ENCODE measurements around the gene ZNF451. TPM values are rescaled to one million over a fixed set of nuclear protein-coding genes. Genes with fewer than 3 reads are reported as not detected.

The ZNF451 gene
- total RNA-seq, 1 experiment from 2014 or later = 62.3 TPM

- ChIA-PET POLR2A (no interaction called here), CTCF (no interaction called here)
- Mint-ChIP-seq H3K27ac (ENCODE audit: unreplicated experiment) (no peak overlapping the region), H3K9me3 (ENCODE audit: unreplicated experiment) (no peaks in the 10 kb centered on the region), H3K4me3 (ENCODE audit: unreplicated experiment) (no peak overlapping the region), H3K4me1 (ENCODE audit: low read depth, unreplicated experiment) (no peaks in the 10 kb centered on the region), H3K27me3 (ENCODE audit: insufficient read depth, unreplicated experiment) (no peaks in the 10 kb centered on the region), H3K36me3 (ENCODE audit: insufficient read depth, unreplicated experiment) (peaks cover 15% of the 10 kb centered on the region)
- no peak for TF ChIP-seq CTCF (IDR thresholded peaks at IDR 0.05; ENCODE audit: insufficient read depth in 1 of 2, low read depth in 1 of 2, low read length in 1 of 2, severe bottlenecking in 1 of 2, unreplicated experiment in 1 of 2)
- Histone ChIP-seq H3K9me3 (no peaks in the 10 kb centered on the region), H3K4me1 (no peaks in the 10 kb centered on the region), H3K4me3 (ENCODE audit: low read depth, low read length) (no peak overlapping the region), H3K36me3 (ENCODE audit: control insufficient read depth, insufficient read depth, low read length) (peaks cover 1% of the 10 kb centered on the region; the same call in 1 of the 2 replicates), H3K27me3 (replicated peaks; ENCODE audit: control insufficient read depth, insufficient read depth, low read length) (no peaks in the 10 kb centered on the region)
- no peak for DNase-seq
- intact Hi-C loops (cut with micrococcal nuclease; ENCODE audit: unreplicated experiment) = no loop called here
- BruUV-seq (replicated peaks) = no TSS peak
Observed at GRCh38 chr6:57158658-57159057, 68.7 kb downstream of the ZNF451 start.

- no peaks in the 10 kb centered on the region for H3K9me3 ChIP-seq
- intact Hi-C loops (cut with micrococcal nuclease; ENCODE audit: unreplicated experiment) = no loop called here
- no peak overlapping the region for H3K4me3 Mint-ChIP-seq (ENCODE audit: unreplicated experiment)
- peaks cover 1% of the 10 kb centered on the region; the same call in 1 of the 2 replicates for H3K36me3 ChIP-seq (ENCODE audit: control insufficient read depth, insufficient read depth, low read length)
- TF ChIP-seq CTCF (IDR thresholded peaks at IDR 0.05; ENCODE audit: insufficient read depth in 1 of 2, low read depth in 1 of 2, low read length in 1 of 2, severe bottlenecking in 1 of 2, unreplicated experiment in 1 of 2) = no peak
- POLR2A ChIA-PET = no interaction called here
- no peaks in the 10 kb centered on the region for H3K9me3 Mint-ChIP-seq (ENCODE audit: unreplicated experiment)
- H3K27me3 Mint-ChIP-seq (ENCODE audit: insufficient read depth, unreplicated experiment) = no peaks in the 10 kb centered on the region
- no peaks in the 10 kb centered on the region for H3K4me1 ChIP-seq
- CTCF ChIA-PET = no interaction called here
- no peaks in the 10 kb centered on the region for H3K27me3 ChIP-seq (replicated peaks; ENCODE audit: control insufficient read depth, insufficient read depth, low read length)
- no peak overlapping the region for H3K27ac Mint-ChIP-seq (ENCODE audit: unreplicated experiment)
- no peak overlapping the region for H3K4me3 ChIP-seq (ENCODE audit: low read depth, low read length)
- H3K36me3 Mint-ChIP-seq (ENCODE audit: insufficient read depth, unreplicated experiment) = peaks cover 14% of the 10 kb centered on the region
- H3K4me1 Mint-ChIP-seq (ENCODE audit: low read depth, unreplicated experiment) = no peaks in the 10 kb centered on the region
- no TSS peak for BruUV-seq (replicated peaks)
- no peak for DNase-seq
Observed at GRCh38 chr6:57159127-57159526, 69.1 kb downstream of the ZNF451 start.

- TF ChIP-seq CTCF (IDR thresholded peaks at IDR 0.05; ENCODE audit: insufficient read depth in 1 of 2, low read depth in 1 of 2, low read length in 1 of 2, severe bottlenecking in 1 of 2, unreplicated experiment in 1 of 2) = no peak
- ChIA-PET POLR2A (no interaction called here), CTCF (no interaction called here)
- Mint-ChIP-seq H3K27ac (ENCODE audit: unreplicated experiment) (no peak overlapping the region), H3K4me1 (ENCODE audit: low read depth, unreplicated experiment) (no peaks in the 10 kb centered on the region), H3K36me3 (ENCODE audit: insufficient read depth, unreplicated experiment) (peaks cover 14% of the 10 kb centered on the region), H3K4me3 (ENCODE audit: unreplicated experiment) (no peak overlapping the region), H3K9me3 (ENCODE audit: unreplicated experiment) (no peaks in the 10 kb centered on the region), H3K27me3 (ENCODE audit: insufficient read depth, unreplicated experiment) (no peaks in the 10 kb centered on the region)
- no TSS peak for BruUV-seq (replicated peaks)
- Histone ChIP-seq H3K4me3 (ENCODE audit: low read depth, low read length) (no peak overlapping the region), H3K36me3 (ENCODE audit: control insufficient read depth, insufficient read depth, low read length) (peaks cover 1% of the 10 kb centered on the region; the same call in 1 of the 2 replicates), H3K4me1 (no peaks in the 10 kb centered on the region), H3K9me3 (no peaks in the 10 kb centered on the region), H3K27me3 (replicated peaks; ENCODE audit: control insufficient read depth, insufficient read depth, low read length) (no peaks in the 10 kb centered on the region)
- intact Hi-C loops (cut with micrococcal nuclease; ENCODE audit: unreplicated experiment) = no loop called here
- no peak for DNase-seq
Observed at GRCh38 chr6:57162028-57162427, 72.0 kb downstream of the ZNF451 start.

Measured in Caco-2 (cell line).